Panc1 (cell line): ENCODE results near the gene CYSRT1. TPM values are rescaled to one million over a fixed set of nuclear protein-coding genes. Genes with fewer than 3 reads are reported as not detected.

ENCODE experiments used
- ATAC-seq: fragments of 200-7000 bp; cut with Tn5 transposase; 2 replicates; pipeline ENCODE4 v1.9.1; 2020; ENCODE audit warnings: mild to moderate bottlenecking, moderate library complexity
- BruUV-seq: library from RNA; stranded (reverse); fragments of 400-500 nt; replicated peaks from 2 replicates; lab custom pipeline; 2021; lab: Mats Ljungman, UMichigan
- CTCF ChIA-PET: fragments of 300-600 bp; sonication (Branson Sonifier 250); formaldehyde crosslinking; loops from one replicate; lab custom pipeline; 2022; ENCODE audit warnings: antibody characterized with exemption; lab: Charles Lee
- POLR2A ChIA-PET: fragments of 300-600 bp; sonication (Branson Sonifier 250); formaldehyde crosslinking; loops from one replicate; lab custom pipeline; 2022; ENCODE audit warnings: antibody characterized with exemption; lab: Charles Lee
- DNase-seq: peaks from one replicate; pipeline ENCODE4 v3.0.0-alpha.2; 2010; ENCODE audit warnings: low read depth, low spot score
- H3K27ac ChIP-seq: 2 replicates; pipeline ENCODE4 v1.5.1; 2011; ENCODE audit warnings: mild to moderate bottlenecking, low read length, inconsistent platforms
- H3K27me3 ChIP-seq: fragments of 200-500 bp; sonication (Bioruptor generic); 2 replicates; pipeline ENCODE4 v1.6.0; 2014; ENCODE audit warnings: low read length, inconsistent platforms; ENCODE audit not compliant: control insufficient read depth, insufficient read depth
- H3K36me3 ChIP-seq: fragments of 200-500 bp; sonication (Bioruptor generic); 2 replicates; pipeline ENCODE4 v1.5.1; 2014; ENCODE audit warnings: inconsistent platforms, mild to moderate bottlenecking, low read length, moderate library complexity; ENCODE audit not compliant: control insufficient read depth, insufficient read depth
- H3K4me1 ChIP-seq: 2 replicates; pipeline ENCODE4 v1.5.1; 2011; ENCODE audit warnings: inconsistent platforms, mild to moderate bottlenecking, low read length, moderate library complexity; ENCODE audit not compliant: control insufficient read depth, insufficient read depth
- H3K4me3 ChIP-seq, 2 experiments: 2 replicates each; pipeline ENCODE4 v1.5.1; 2011 to 2012; ENCODE audit warnings: low read depth in 2 of 2, low read length in 2 of 2, mild to moderate bottlenecking in 2 of 2, inconsistent platforms in 1 of 2, moderate library complexity in 1 of 2
- H3K9me3 ChIP-seq: fragments of 200-500 bp; sonication (Bioruptor generic); 2 replicates; pipeline ENCODE4 v1.5.1; 2014; ENCODE audit warnings: low read depth, mild to moderate bottlenecking, inconsistent platforms, low read length, moderate library complexity; ENCODE audit not compliant: control insufficient read depth, insufficient read depth
- CTCF ChIP-seq: fragments of 450-650 bp; IDR thresholded peaks from 2 replicates; pipeline ENCODE4 v1.5.1; 2017; ENCODE audit warnings: mild to moderate bottlenecking
- POLR2AphosphoS5 ChIP-seq: IDR thresholded peaks from 2 replicates; pipeline ENCODE4 v1.6.1; 2012; ENCODE audit warnings: mild to moderate bottlenecking, low read depth, low read length, moderate library complexity
- REST ChIP-seq, 2 experiments: IDR thresholded peaks; 2 replicates each; pipeline ENCODE4 v1.6.1; 2011 to 2012; ENCODE audit warnings: low read depth in 2 of 2, control low read depth in 1 of 2, low read length in 1 of 2, mild to moderate bottlenecking in 1 of 2, moderate library complexity in 1 of 2; ENCODE audit not compliant: insufficient read depth in 1 of 2
- SIN3A ChIP-seq: IDR thresholded peaks from 2 replicates; pipeline ENCODE4 v1.6.1; 2012; ENCODE audit warnings: low read depth, mild to moderate bottlenecking, low read length, moderate library complexity, borderline replicate concordance; ENCODE audit not compliant: insufficient read depth
- TCF7L2 ChIP-seq: IDR thresholded peaks from 2 replicates; pipeline ENCODE4 v1.6.1; 2011; ENCODE audit warnings: mild to moderate bottlenecking, low read depth, low read length, inconsistent platforms
- in situ Hi-C: cut with HindIII; loops from 2 replicates; pipeline ENCODE4 v1.10.0; 2016; ENCODE audit warnings: low sequenced_read_pairs, low pct_unique_long_range_greater_than_20kb
- intact Hi-C: fragments of 100-400 bp; cut with micrococcal nuclease; formaldehyde crosslinking; loops from one replicate; pipeline ENCODE4 v1.10.0; 2022; ENCODE audit not compliant: unreplicated experiment
- total RNA-seq: library from RNA; stranded (reverse); gene quantifications from one replicate; pipeline ENCODE4 v1.2.1, GENCODE V29; 2021; ENCODE audit not compliant: unreplicated experiment

Gene CYSRT1
- total RNA-seq, 1 experiment from 2014 or later = 0.67 TPM

GRCh38 chr9:137243626-137244485 is 18.9 kb downstream of the CYSRT1 start:
- H3K36me3 ChIP-seq = peaks cover 4% of the 10 kb centered on the region
- ChIA-PET CTCF (no interaction called here), POLR2A (no interaction called here)
- peaks cover 20% of the 10 kb centered on the region for H3K4me1 ChIP-seq
- intact Hi-C loops (no loop called here), in situ Hi-C loops (no loop called here)
- H3K27me3 ChIP-seq = no peaks in the 10 kb centered on the region
- BruUV-seq = no TSS peak
- peak overlapping the region in 1 of 2 experiments; percentile 70; a peak in 1 of 4 replicates for H3K4me3 ChIP-seq
- TF ChIP-seq TCF7L2 (no peak), SIN3A (no peak), POLR2AphosphoS5 (peak; percentile 89), CTCF (no peak)
- ATAC-seq = peak; percentile 10
- DNase-seq = no peak
- no peaks in the 10 kb centered on the region for H3K9me3 ChIP-seq
- H3K27ac ChIP-seq = 0 out of 2 replicates have a peak overlapping the region, but pooled peaks have one; percentile 39

- peaks cover 16% of the 10 kb centered on the region for H3K4me1 ChIP-seq
- ChIA-PET CTCF (no interaction called here), POLR2A (no interaction called here)
- DNase-seq (no peak), ATAC-seq (peak; percentile 19)
- no peak overlapping the region for H3K4me3 ChIP-seq
- no peaks in the 10 kb centered on the region for H3K9me3 ChIP-seq
- no peaks in the 10 kb centered on the region for H3K27me3 ChIP-seq
- intact Hi-C loops = no loop called here
- peaks cover 4% of the 10 kb centered on the region for H3K36me3 ChIP-seq
- TF ChIP-seq TCF7L2 = no peak
- TF ChIP-seq CTCF = no peak
- TF ChIP-seq POLR2AphosphoS5 = no peak
- TF ChIP-seq REST (IDR thresholded peaks at IDR 0.05; ENCODE audit: insufficient read depth in 1 of 2, low read depth in 2 of 2, low read length in 1 of 2) = no peak
- TF ChIP-seq SIN3A = no peak
- in situ Hi-C loops = no loop called here
- BruUV-seq = no TSS peak
- 0 out of 2 replicates have a peak overlapping the region, but pooled peaks have one; percentile 39 for H3K27ac ChIP-seq
Measured at GRCh38 chr9:137244486-137245449, 19.8 kb downstream of the CYSRT1 start.
